Smooth muscle cell (in vitro differentiated cells): Measurements from ENCODE around the gene CDK19. TPM values are rescaled to one million over a fixed set of nuclear protein-coding genes. Genes with fewer than 3 reads are reported as not detected.
"Not testable (repeated sequence)": the region's sequence is repeated elsewhere in the genome, so short reads cannot be mapped to it uniquely, and the experiment has no call there.

Experiments used
- DNase-seq: peaks from one replicate; lab custom pipeline; 2025; ENCODE audit not compliant: unreplicated experiment; lab: John Stamatoyannopoulos, UW
- H2AFZ ChIP-seq: fragments of 200-600 bp; sonication (generic); 2 replicates; pipeline ENCODE4 v1.6.0; 2016; ENCODE audit warnings: antibody characterized with exemption, low read depth, mild to moderate bottlenecking
- H3F3A ChIP-seq: fragments of 200-600 bp; sonication (generic); 2 replicates; pipeline ENCODE4 v1.6.0; 2017; ENCODE audit warnings: antibody characterized with exemption, low read depth
- H3K27ac ChIP-seq: fragments of 200-600 bp; sonication (generic); 2 replicates; pipeline ENCODE4 v1.5.1; 2016; ENCODE audit warnings: low read depth, mild to moderate bottlenecking
- H3K27me3 ChIP-seq: fragments of 200-600 bp; sonication (generic); 2 replicates; pipeline ENCODE4 v1.6.1; 2016; ENCODE audit warnings: low read depth, mild to moderate bottlenecking
- H3K36me3 ChIP-seq: fragments of 200-600 bp; sonication (generic); 2 replicates; pipeline ENCODE4 v1.5.1; 2016; ENCODE audit warnings: low read depth
- H3K4me1 ChIP-seq: fragments of 200-600 bp; sonication (generic); 2 replicates; pipeline ENCODE4 v1.5.1; 2016; ENCODE audit warnings: low read depth
- H3K4me2 ChIP-seq: fragments of 200-600 bp; sonication (generic); 2 replicates; pipeline ENCODE4 v1.6.0; 2016; ENCODE audit warnings: mild to moderate bottlenecking
- H3K4me3 ChIP-seq: fragments of 200-600 bp; sonication (generic); 2 replicates; pipeline ENCODE4 v1.5.1; 2016; ENCODE audit warnings: mild to moderate bottlenecking
- H3K79me2 ChIP-seq: fragments of 200-600 bp; sonication (generic); 2 replicates; pipeline ENCODE4 v1.6.0; 2016; ENCODE audit warnings: low read depth, mild to moderate bottlenecking
- H3K9ac ChIP-seq: fragments of 200-600 bp; sonication (generic); 2 replicates; pipeline ENCODE4 v1.6.0; 2016; ENCODE audit warnings: low read depth
- H3K9me3 ChIP-seq: fragments of 200-600 bp; sonication (generic); replicated peaks from 2 replicates; pipeline ENCODE4 v1.5.1; 2016; ENCODE audit warnings: low read depth
- H4K20me1 ChIP-seq: fragments of 200-600 bp; sonication (generic); 2 replicates; pipeline ENCODE4 v1.6.0; 2016; ENCODE audit warnings: low read depth
- CTCF ChIP-seq: fragments of 200-600 bp; sonication (generic); IDR thresholded peaks from 2 replicates; pipeline ENCODE4 v1.5.1; 2017; ENCODE audit warnings: borderline replicate concordance, mild to moderate bottlenecking, antibody characterized with exemption; ENCODE audit not compliant: insufficient read depth, poor library complexity, severe bottlenecking
- WGBS: methylation state at CpG from one replicate; pipeline ENCODE4 v1.1.7; 2016; ENCODE audit warnings: low lambda C conversion rate; 5-methylcytosine and 5-hydroxymethylcytosine counted together
- polyA plus RNA-seq: library from polyadenylated mRNA; unstranded; fragments of >200 nt; fragmentation: Nextera tagmentation; extraction: Ambion mirVana; gene quantifications from 2 replicates; pipeline ENCODE4 v1.2.1, GENCODE V29; 2016
- total RNA-seq: library from RNA; depleted of rRNA; stranded (reverse); fragments of >200 nt; gene quantifications from 2 replicates; pipeline ENCODE4 v1.2.3, GENCODE V29; 2014

The CDK19 gene
- total and polyA plus RNA-seq, 2 experiments from 2014 or later = 3.7 to 14.0 TPM

GRCh38 chr6:110853754-110854477 is 38.6 kb upstream of the CDK19 start:
- TF ChIP-seq CTCF = no peak

GRCh38 chr6:110852773-110853172 is 37.5 kb upstream of the CDK19 start:
- WGBS = 94% methylated on average over 2 of the region's 2 CpGs
- Histone ChIP-seq H3F3A (no peaks in the 10 kb centered on the region), H4K20me1 (no peaks in the 10 kb centered on the region), H2AFZ (no peak overlapping the region), H3K36me3 (no peaks in the 10 kb centered on the region), H3K9me3 (no peaks in the 10 kb centered on the region), H3K4me3 (no peak overlapping the region), H3K27ac (no peak overlapping the region), H3K4me1 (no peaks in the 10 kb centered on the region), H3K9ac (no peak overlapping the region), H3K27me3 (no peaks in the 10 kb centered on the region), H3K4me2 (no peak overlapping the region), H3K79me2 (no peaks in the 10 kb centered on the region)
- TF ChIP-seq CTCF = no peak
- DNase-seq = no peak

More at GRCh38 chr6:110853754-110854477, 38.6 kb upstream of the CDK19 start:
- Histone ChIP-seq H3K4me1 (no peaks in the 10 kb centered on the region), H3K4me3 (no peak overlapping the region), H3K27ac (no peak overlapping the region), H3K4me2 (no peak overlapping the region), H3K36me3 (no peaks in the 10 kb centered on the region), H3K79me2 (no peaks in the 10 kb centered on the region), H2AFZ (no peak overlapping the region), H3F3A (no peaks in the 10 kb centered on the region), H3K9ac (no peak overlapping the region), H3K27me3 (no peaks in the 10 kb centered on the region), H4K20me1 (no peaks in the 10 kb centered on the region), H3K9me3 (no peaks in the 10 kb centered on the region)
- 86% methylated on average over 5 of the region's 5 CpGs for WGBS
- no peak for DNase-seq

GRCh38 chr6:110849781-110850180 is 34.5 kb upstream of the CDK19 start:
- no peak overlapping the region for H3K4me3 ChIP-seq
- H3K27me3 ChIP-seq = no peaks in the 10 kb centered on the region
- H3K36me3 ChIP-seq = no peaks in the 10 kb centered on the region
- H3K79me2 ChIP-seq = no peaks in the 10 kb centered on the region
- no peaks in the 10 kb centered on the region for H3K4me1 ChIP-seq
- WGBS = 86% methylated on average over 4 of the region's 4 CpGs
- H3K9ac ChIP-seq = no peak overlapping the region
- H3K4me2 ChIP-seq = no peak overlapping the region
- no peak for DNase-seq
- H3K27ac ChIP-seq = no peak overlapping the region
- no peaks in the 10 kb centered on the region for H3F3A ChIP-seq
- no peaks in the 10 kb centered on the region for H4K20me1 ChIP-seq
- no peak overlapping the region for H2AFZ ChIP-seq
- no peaks in the 10 kb centered on the region for H3K9me3 ChIP-seq
- no peak for TF ChIP-seq CTCF

- Histone ChIP-seq H3K27ac (no peak overlapping the region), H3K9me3 (no peaks in the 10 kb centered on the region), H2AFZ (no peak overlapping the region), H3K9ac (no peak overlapping the region), H3K4me1 (no peaks in the 10 kb centered on the region), H3K4me3 (no peak overlapping the region), H3K27me3 (no peaks in the 10 kb centered on the region), H3K36me3 (no peaks in the 10 kb centered on the region), H3K79me2 (no peaks in the 10 kb centered on the region), H3K4me2 (no peak overlapping the region), H3F3A (no peaks in the 10 kb centered on the region), H4K20me1 (no peaks in the 10 kb centered on the region)
- TF ChIP-seq CTCF = no peak
- no peak for DNase-seq
- WGBS = 91% methylated on average over 6 of the region's 6 CpGs
These were observed 26.0 kb upstream of the CDK19 start for GRCh38 chr6:110841266-110841665.

GRCh38 chr6:110835751-110836150 is 20.5 kb upstream of the CDK19 start:
- not testable (repeated sequence) for H3K79me2 ChIP-seq
- 92% methylated on average over 5 of the region's 5 CpGs for WGBS

More at GRCh38 chr6:110835751-110836150, 20.5 kb upstream of the CDK19 start:
- not testable (repeated sequence) for H3K4me1 ChIP-seq, H3K36me3 ChIP-seq, H3F3A ChIP-seq, H3K27me3 ChIP-seq, H3K4me3 ChIP-seq, H2AFZ ChIP-seq, H3K4me2 ChIP-seq, H3K9ac ChIP-seq, H4K20me1 ChIP-seq, DNase-seq, H3K27ac ChIP-seq, H3K9me3 ChIP-seq
